GM21423 (cell line): Measurements from ENCODE around the gene CCNQ.

Source experiments
- ATAC-seq: cut with Tn5 transposase; IDR thresholded peaks from one replicate; pipeline ENCODE4 v1.9.1; 2021; ENCODE audit warnings: mild to moderate bottlenecking, moderate library complexity; ENCODE audit not compliant: unreplicated experiment

The CCNQ gene

DNA sequence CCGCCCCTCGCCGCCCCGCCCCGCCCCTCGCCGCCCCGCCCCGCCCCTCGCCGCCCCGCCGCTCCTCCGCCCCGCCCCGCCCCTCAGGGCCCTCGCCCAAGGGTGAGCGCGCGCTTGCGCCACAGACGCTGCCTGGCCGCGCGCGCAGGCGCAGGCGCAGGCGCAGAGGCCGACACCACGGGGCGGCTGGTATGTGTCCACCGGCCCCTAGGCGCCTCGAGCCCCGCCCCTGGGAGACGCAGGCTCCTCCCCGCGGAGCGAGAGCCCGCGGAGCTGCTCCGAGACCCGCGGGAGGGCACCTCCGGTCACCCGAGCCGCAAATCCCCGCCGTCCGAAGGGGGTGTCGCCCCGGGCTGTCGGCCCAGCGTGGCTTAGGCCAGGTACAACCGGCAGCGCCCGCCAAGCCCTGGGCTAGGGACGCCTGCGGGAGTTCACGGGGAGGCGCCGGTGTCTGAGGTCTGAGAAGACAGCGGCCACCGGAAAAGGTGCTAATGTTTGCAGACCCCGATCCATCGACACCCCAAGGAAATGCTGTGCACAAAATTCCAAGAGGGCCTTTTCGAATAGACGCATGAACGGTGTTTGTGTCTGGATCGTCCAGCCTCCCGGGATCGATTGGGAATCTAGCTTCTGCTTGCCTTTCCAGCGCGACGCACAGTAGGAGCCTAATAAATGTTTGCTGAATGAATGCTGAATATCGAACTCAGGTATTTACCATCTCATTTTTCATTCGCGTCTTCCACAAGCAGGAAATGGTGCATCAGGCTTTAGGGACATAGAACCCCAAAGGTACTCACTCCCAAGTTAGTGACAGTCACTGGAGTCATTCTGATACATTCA, 473 bp upstream of the CCNQ start:
- ATAC-seq, result peak; percentile 84

- no peak for ATAC-seq
Measured at GRCh38 chrX:153596981-153597750, 1.8 kb downstream of the CCNQ start.

DNA sequence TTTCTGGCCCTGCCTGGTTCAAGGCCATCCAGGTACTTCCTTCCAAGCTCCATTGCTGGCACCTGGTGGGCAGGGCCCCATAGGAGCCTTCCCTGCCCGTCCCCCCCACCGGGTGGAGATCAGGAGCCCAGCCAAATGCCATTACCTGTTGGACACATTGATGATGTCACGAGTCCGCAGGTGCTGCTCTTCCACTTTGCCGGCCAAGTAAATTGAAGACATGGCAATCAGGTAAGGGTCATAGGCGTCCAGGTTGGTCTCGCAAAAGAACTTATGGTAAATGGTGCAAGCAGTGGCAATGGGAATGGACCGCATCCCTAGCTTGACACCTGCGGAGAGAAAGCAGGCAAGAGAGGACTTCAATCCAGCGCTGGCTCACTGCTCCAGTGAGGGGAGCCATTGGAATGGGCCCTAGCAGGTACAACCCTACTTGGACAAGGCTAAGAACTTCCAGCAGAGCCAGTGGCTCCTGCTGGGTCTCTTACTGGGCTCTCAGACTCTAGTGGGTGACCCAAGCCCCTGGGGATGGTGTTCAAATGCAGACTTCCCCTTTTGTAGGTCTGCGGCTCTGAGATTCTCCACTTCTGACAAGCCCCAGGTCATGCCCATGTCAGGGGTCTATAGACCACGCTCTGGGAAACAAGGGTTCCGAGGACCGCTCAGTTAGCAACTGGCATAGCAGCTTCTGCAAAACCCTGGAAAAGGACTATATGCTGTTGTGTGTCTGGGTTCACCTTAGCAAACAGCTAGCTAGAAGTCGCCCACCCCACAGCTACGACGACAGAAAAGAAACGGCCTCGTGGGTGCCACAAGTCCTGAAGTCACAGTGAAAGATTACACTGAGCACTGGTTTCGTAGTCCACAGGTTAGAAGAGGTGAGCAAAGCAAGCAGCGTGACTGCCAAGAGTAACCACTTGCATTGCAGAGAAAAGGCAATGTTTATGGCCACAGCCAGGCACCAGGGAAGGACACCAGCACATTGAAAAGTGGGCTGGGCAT, 2.8 kb downstream of the CCNQ start:
- no peak for ATAC-seq

- no peak for ATAC-seq
Measured at GRCh38 chrX:153595387-153595786, 3.6 kb downstream of the CCNQ start.

GRCh38 chrX:153593811-153594500, 5.0 kb downstream of the CCNQ start:
- no peak for ATAC-seq

DNA sequence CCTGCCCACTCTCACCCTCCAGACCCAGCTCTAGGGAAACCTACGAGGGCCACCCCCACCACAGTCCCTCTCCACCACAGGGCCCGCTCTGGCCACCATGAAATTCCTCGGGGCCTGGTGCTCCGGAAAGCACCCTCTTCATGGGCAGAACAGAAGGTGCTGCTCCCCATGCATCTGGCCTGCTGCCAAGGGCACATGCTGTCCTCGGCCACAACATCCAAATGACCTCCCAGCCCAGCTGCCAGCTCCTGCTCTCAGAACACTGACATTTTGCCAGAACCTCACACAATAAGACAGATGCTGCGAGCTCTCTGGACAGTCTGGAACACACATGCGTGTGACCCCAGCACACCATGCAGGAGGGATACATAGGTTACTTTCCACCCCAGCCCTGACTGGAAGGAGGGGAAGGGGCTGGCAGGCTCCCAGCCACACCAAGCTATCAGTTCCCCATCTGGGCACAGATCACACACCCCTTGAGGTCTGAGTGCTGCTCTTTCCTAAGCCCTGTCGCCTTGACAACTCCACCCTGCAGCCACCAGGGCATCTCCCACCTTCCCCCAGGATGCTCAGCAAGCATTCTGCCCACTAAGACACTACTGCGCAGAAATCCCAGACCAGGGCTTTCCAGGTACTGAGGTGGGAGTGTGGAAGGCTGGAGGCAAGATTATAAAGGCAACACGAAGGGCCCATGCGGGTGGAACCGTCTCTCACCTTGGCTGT, 5.8 kb downstream of the CCNQ start:
- ATAC-seq, result no peak

GRCh38 chrX:153592091-153592833, 6.7 kb downstream of the CCNQ start:
- ATAC-seq, result no peak

- no peak for ATAC-seq
Measured at GRCh38 chrX:153590961-153591956, 7.7 kb downstream of the CCNQ start.

- ATAC-seq, result no peak
Measured at GRCh38 chrX:153588782-153589446, 10.0 kb downstream of the CCNQ start.

GRCh38 chrX:153588021-153588781, 10.7 kb downstream of the CCNQ start:
- no peak for ATAC-seq

- ATAC-seq, result no peak
Measured at GRCh38 chrX:153587342-153587741, 11.6 kb downstream of the CCNQ start.

GRCh38 chrX:153585827-153586226, 13.1 kb downstream of the CCNQ start:
- no peak for ATAC-seq

GRCh38 chrX:153583433-153583832, 15.5 kb downstream of the CCNQ start:
- no peak for ATAC-seq

- peak; percentile 94 for ATAC-seq
Measured at GRCh38 chrX:153582896-153583295, 16.0 kb downstream of the CCNQ start.

DNA sequence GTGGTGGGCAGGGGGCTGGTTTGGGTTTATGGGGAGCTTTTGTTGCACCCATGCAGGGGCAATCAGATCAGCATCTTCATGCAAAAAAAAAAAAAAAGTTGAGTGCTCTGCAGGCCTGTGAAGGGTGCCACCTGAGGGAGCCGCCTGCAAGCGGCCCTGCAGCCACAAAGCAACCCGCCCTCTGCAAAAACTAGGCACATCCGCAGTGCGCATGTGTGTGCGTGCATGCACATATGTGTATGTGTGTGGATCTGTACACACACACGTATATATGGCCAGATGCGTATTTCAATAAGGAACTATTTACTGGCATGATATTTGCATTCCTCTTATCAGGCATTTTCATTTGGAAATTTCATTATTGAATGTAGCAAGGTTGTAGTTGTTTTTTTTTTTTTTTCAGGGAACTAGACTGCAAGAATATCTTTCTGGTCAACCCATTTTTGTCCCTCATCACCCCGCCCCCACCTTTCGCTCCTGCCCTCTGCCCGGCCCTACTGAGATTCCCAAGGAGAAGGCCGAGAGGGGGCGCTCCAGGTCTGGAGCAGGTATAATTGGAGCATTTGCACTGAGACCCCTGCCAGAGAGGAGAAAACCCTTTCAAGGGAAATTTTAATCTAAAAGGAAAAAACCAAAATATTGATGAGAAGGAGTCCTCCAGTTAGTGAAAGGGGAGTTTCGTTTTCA, 18.1 kb downstream of the CCNQ start:
- no peak for ATAC-seq

DNA sequence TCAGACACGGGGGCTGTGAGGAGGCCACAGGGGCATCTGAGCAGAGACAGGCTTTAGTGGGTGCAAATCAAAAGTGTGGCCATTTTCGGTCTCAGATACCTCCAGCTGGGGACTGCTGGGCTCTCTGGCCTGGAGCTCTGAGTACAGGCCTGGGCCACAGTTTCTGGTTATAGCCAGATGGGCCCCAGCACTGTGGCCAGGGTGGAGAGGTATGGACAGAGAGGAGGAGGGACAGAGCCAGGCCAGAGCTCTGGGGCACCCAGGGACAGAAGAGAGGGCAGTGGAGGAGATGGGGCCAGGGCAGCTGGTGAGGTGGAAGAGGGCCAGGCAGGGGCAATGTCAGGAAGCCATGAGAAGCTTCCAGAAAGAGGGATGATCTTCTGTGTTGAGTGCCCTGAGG, 20.1 kb downstream of the CCNQ start:
- ATAC-seq, result no peak
